DMS114 treated with DMSO at 0.1 percent for 48 hours (cell line): ENCODE measurements around the gene ANKRD22.

Source experiments
- DNase-seq: peaks from one replicate; lab custom pipeline; 2025; ENCODE audit not compliant: unreplicated experiment; lab: John Stamatoyannopoulos, UW

The ANKRD22 gene

GRCh38 chr10:88802523-88803285, 48.9 kb downstream of the ANKRD22 start, which contains the start of gene LIPM:
Gene LIPM, plus strand, starts transcription at chr10:88802730. Its CDS starts 167 bp downstream, at chr10:88802897.
- no peak for DNase-seq

GRCh38 chr10:88800152-88801125, 51.2 kb downstream of the ANKRD22 start:
- DNase-seq: no peak

- DNase-seq: no peak
These were observed 56.9 kb downstream of the ANKRD22 start for GRCh38 chr10:88794731-88795130.

GRCh38 chr10:88793712-88794299, 57.8 kb downstream of the ANKRD22 start:
- no peak for DNase-seq

- no peak for DNase-seq
These were observed 59.0 kb downstream of the ANKRD22 start for GRCh38 chr10:88792661-88793060.

GRCh38 chr10:88791924-88792323, 59.7 kb downstream of the ANKRD22 start:
- DNase-seq: peak; percentile 39

GRCh38 chr10:88788924-88789323, 62.7 kb downstream of the ANKRD22 start:
- DNase-seq: no peak

- no peak for DNase-seq
These were observed 64.2 kb downstream of the ANKRD22 start for GRCh38 chr10:88787463-88787862.

- DNase-seq: no peak
These were observed 65.4 kb downstream of the ANKRD22 start for GRCh38 chr10:88786032-88786770.

GRCh38 chr10:88783724-88784123, 67.9 kb downstream of the ANKRD22 start:
- DNase-seq: no peak

GRCh38 chr10:88782222-88782621, 69.4 kb downstream of the ANKRD22 start:
- no peak for DNase-seq

GRCh38 chr10:88781206-88781605, 70.4 kb downstream of the ANKRD22 start:
- DNase-seq: no peak
